ENCODE results near the gene FGF5.

- no peak for TF ChIP-seq PAX8 (CRISPR knock-in tag; IDR thresholded peaks at IDR 0.05; ENCODE audit: borderline replicate concordance)
- no peak for TF ChIP-seq ZNF512 (CRISPR knock-in tag; IDR thresholded peaks at IDR 0.05)
- TF ChIP-seq ZNF562 (CRISPR knock-in tag; IDR thresholded peaks at IDR 0.05; ENCODE audit: borderline replicate concordance): no peak
Measured at GRCh38 chr4:80295336-80295735, 28.9 kb downstream of the FGF5 start.
